T-helper 2 cell (primary cell): Measurements from ENCODE around the gene CRYZL1.
"Not testable (repeated sequence)": the region's sequence is repeated elsewhere in the genome, so short reads cannot be mapped to it uniquely, and the experiment has no call there.

Experiments
- DNase-seq, 5 experiments: peaks; one replicate each; pipeline versions ENCODE4 v3.0.0 to v3.0.0-alpha.2; 2012 to 2022

Gene CRYZL1

DNA sequence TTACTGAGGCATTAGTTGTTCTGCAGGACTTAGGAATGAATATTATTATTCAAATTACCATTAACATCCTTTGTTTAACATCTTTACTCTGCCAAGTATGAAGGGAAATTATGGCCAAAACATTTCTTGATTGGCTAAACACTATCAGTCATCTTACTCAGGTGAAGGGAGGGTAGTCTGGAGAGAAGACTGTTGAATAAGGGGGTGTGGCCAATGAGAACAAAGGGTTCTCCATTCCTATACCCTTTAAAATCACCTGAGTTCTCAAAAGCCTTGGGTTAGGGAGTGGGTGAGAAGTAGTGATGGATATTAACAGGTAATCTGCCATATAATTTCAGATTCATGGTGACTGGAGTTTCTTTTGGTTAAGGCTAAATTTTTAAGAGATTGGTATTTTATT lies 19.3 kb downstream of the CRYZL1 start:
- no peak for DNase-seq

DNA sequence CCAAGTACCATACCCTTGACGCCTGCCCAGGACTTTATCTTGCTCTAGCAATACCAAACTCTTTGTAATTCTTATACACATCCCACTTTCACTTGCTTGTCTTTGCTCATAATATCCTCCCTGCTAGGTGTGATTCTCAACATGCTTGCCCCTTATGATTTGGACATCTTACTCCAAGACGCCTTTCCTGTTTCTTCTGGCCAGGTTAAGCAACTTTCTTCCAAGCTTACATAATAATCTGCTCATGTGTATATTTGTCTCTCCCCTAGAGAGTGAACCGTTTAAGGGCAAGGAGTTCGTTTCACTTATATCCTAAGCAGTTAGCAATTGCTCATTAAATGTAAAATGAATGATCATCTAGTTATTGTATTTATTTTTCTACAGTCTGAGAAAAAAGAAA lies 21.8 kb downstream of the CRYZL1 start:
- DNase-seq: no peak

DNA sequence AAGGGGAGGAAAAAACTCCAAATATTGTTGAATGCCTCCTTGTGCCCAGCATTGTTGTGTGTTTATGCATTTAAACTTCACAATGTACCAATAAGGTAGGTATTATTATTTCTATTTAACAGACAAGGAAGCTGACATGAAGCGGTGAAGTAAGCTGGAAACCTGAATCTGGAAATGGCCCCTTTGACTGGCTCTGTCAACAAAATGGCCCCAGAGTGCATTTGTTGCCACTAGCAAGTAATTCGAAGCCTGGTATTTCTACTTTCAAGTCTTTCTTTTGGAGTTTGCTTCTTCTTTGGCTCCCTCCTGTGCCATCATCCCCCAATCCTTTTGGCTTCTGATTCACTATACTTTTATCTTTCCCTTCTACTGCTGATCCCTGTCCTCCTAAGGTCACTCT lies 23.1 kb downstream of the CRYZL1 start:
- DNase-seq: no peak

DNA sequence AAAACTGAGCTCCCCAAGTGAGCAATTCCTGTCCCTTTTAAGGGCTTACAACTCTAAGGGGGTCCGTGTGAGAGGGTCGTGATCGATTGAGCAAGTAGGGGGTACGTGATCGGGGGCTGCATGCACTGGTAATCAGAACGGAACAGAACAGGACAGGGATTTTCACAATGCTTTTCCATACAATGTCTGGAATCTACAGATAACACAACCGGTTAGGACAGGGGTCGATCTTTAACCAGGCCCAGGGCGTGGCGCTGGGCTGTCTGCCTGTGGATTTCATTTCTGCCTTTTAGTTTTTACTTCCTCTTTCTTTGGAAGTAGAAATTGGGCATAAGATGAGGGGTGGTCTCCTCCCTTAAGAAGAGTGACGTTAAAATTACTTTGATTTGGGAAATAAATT lies 24.0 kb downstream of the CRYZL1 start:
- not testable (repeated sequence) for DNase-seq

DNA sequence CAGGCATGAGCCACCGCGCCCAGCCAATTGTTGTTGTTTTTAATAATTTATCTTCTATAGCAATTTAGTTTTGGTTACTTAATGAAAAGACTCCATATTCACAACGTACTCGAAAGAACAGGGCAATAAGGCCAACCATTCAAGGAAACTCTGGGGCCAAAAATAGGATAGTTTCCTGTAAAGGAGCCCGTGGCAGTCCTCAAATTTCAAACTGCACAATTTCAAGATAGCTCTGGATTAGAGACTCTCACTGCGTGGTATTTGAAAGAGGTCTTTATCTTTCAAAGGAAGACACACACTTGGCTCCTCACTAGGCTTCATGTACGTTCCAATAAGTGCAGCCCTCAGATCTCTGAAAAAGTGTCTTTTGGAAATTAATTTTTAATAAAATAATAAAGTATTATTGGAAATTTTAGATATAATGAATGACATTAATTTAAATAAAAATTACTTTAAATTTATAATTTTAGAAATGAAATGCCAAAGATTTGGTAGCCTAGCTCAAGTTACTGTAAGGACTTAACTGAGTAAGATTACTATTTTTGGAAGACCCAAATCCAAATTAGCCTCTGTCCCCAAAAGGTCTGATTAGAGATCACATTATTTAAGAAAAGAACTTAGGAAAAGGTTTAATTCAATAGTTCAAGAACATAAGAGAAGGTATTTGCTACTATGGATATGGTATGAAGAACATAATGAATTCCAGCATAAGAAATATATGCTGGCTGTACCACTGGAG lies 30.4 kb downstream of the CRYZL1 start:
- no peak for DNase-seq

DNA sequence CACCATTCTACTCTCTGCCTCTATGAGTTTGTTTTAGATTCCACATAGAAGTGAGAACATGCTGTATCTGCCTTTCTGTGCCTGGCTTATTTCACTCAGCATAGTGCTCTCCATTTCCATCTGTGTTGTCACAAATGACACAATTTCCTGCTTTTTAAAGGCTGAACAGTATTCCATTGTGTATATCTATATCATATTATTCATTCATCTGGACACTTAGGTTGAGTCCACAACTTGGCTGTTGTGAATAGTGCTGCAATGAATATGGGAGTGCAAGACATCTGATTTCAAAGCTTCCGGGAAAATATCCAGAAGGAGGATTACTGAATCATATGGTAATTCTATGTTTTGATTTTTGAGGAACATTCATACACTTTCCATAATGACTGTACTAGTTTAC lies 33.0 kb downstream of the CRYZL1 start:
- no peak for DNase-seq

DNA sequence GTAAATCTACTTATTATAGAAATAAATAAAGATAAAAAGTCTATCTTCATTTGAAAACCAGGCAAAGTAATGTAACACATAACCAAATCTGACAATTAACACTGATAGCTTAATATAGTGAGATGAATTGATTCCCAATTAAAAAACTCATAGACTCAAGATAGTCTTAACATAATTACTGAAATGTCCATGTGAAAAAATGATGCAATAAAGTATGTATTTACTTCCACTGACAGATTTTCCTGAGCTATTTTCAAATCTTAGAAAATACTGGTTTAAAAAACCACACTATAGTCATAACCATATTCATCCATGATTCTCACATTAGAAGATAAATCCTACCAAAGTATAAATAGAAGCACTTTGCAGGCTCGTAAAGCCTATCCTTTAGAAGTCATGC lies 43.5 kb downstream of the CRYZL1 start:
- no peak for DNase-seq

DNA sequence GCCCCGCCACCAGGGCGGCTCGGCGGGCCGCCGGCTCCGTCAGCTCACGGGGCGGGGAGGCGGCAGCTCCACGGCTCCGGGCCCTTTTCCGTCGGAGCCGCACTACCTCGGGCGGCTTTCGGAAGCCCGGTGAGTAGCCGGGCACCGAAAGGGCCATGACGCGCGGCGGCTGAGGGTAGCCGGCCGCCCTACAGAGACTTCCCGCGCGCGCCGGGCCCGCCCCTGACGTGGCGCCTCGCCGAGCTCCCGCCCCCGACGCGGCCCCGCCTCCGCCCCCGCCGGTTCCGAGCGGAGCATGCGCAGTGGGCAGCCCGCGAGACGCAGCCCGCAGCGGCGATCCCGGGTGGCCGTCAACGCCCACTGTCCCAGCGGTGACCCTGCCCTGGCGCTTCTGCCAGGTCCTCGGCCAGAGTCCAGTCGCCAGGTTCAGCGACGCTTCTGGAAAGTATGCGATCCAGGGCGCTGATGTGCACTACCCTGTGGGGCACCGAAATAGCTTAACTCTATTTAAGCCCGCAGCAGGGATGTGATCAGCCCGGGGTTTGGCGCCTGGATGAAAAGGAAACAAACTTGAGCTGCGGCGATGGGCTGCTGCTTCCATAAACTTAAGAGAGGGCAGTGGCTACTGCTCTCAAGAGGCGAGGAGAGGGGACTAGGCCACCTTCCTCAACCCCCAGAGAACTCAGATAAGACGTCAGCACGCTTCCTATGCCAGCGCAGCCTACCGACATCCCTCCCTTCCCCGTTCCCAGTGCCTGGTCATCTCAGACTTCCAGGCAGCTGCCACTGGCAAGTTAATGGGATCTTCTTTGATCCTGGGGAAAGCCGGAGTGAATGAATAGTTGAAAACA lies 52.8 kb downstream of the CRYZL1 start, which contains the start of gene DONSON:
Gene DONSON, minus strand, starts transcription at position 200 of the 851 bp plus-strand sequence. Its CDS starts 43 bp downstream, at position 157.
- peak; percentile 76 to 87 (median 82) for DNase-seq

DNA sequence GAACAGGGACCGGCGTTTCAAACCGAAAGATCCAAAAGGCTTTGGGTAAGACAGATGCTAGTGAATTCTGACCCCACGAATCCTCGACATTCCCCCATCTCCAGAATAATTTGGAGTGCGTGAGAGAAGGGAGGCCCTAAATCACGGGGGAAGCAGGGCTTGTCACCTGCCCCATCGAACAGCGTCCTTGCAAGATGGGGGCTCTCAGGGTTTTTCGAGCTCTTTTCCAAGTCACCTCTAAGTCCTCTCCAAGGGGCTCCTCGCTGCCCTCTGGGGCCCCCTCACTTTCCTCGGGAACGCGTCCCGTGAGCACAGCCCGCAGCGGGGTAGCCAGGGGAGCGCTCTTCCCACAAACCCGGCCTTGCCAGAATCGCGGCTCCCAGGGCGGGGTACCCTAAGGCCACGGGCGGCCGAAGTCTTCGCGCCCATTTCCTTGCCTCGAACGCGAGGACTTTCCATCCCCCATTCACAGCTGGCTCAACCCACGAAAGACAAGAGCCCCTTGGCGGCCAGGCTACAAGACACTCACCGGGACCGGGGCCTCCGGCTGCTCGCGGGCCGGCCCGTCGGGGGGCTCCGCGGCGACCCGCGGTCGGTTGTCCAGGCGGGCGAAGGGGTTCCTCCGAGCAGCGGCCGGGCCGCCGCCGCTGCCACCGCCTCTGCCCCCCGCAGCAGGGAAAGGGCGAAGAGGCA lies 53.6 kb downstream of the CRYZL1 start:
- DNase-seq: peak in 3 of 5 experiments; percentile 4 to 45 (median 12)

DNA sequence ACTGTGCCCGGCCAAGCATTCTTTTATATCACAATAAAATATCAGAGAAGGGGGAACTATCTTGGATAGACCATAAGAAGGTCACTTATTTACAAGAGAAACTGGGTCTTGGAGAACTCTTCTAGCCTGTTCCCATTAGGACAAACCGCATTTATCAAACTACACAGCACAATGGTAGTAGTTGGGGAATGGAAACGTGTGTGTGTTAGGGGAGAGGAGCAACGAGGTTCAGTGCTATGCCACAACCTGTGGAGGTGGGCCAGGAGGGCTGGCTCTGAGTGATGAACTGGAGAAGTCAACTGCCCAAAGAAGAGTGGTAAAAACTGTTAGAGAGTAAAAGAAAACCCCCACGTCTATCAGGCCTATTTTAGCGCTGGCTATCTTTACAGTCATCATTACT lies 54.6 kb downstream of the CRYZL1 start:
- DNase-seq: no peak

DNA sequence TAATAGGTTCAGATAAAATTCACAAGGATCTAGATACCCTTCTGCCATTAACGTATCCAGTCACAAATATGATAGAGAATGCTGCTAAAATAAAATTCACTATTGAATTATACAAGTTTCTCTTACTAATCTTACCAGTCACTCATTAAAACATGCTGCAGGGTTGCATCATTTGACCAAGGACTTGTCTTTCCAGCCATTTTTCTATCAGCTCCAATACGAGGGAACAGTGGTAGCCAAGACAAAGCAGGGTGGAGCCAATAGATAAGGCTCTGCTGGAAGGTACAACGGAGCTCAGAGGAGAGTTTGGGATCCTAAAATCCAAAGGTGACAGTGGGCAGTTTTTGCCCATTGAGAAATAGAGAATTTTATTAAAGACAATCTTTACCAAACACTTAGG lies 57.1 kb downstream of the CRYZL1 start:
- DNase-seq: no peak

DNA sequence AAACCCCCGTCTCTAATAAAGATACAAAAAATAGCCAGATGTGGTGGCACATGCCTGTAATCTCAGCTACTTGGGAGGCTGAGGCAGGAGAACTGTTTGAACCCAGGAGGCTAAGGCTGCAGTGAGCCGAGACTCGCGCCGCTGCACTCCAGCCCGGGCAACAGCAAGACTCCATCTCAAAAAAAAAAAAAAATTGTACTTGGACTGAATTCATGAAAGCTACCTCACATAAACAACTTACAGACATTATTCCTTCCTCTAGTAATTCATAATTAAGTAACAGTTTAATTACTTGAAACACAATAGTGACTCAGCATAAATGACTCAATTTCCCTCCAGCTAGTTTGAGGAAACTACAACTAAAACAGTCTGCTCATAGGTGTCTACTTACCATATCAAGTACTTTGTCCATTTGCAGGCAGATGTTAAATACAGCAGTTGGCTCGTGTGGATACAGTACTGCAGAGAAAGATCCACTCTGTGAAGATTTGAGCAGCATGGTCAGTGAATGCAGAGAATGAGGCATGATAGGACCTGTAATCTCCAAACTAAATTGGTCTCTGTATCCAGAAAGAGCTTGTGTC lies 62.5 kb downstream of the CRYZL1 start:
- DNase-seq: no peak

DNA sequence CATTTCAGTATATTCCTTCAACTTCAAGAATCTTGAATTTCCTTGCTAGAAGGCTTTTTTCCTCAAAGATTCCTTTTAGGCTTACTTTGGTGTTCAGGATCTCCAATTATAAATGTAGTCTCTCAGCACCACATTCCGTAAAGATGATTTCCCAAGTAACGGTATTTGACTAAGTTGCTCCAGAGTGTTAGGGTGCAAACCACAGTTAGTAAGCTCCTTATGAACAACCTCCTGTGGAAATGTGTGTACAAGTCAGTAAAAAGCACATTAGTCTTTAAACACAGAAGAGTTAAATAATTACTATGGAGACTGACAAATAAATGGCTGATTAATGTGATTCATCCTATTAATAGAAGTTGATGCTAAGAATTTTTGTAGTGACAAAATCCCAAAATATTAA lies 63.3 kb downstream of the CRYZL1 start:
- no peak for DNase-seq

DNA sequence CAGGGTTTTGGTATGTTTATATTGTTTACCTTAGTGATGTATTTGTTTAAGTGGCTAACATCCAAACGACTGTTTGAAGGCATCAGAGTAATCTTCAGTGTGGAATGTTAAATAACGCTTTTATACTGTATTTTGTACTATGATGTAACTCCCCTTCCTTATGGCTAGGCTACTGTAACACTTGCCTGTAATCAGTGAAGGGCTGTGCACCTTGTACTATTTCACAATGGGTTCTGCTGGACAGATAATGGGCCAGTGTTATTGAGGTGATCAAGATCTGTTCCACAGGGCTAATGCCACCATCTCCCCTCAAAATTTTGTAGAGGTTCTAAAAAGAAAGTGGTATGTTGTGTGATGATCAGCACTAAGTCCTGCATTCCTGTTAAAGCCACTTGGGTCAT lies 64.8 kb downstream of the CRYZL1 start:
- not testable (repeated sequence) for DNase-seq

DNA sequence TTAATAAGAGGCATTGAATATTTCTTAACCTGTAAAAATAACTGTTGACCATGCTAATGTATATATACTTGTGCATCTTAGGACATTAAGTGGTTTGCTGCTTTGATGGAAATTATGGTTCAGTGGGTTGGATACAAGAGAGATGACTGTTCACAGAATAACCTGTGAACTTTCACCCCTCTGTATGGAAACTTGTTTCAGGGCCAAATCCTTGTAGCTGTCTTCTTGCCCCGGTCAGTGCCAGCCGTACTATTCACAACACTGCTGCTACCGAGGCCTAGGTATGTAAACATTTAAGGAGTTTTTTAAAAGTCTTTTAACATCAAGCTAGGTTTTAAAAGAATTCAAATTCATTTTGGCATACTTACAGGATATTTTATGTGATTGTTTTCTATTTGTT lies 69.2 kb downstream of the CRYZL1 start:
- no peak for DNase-seq

DNA sequence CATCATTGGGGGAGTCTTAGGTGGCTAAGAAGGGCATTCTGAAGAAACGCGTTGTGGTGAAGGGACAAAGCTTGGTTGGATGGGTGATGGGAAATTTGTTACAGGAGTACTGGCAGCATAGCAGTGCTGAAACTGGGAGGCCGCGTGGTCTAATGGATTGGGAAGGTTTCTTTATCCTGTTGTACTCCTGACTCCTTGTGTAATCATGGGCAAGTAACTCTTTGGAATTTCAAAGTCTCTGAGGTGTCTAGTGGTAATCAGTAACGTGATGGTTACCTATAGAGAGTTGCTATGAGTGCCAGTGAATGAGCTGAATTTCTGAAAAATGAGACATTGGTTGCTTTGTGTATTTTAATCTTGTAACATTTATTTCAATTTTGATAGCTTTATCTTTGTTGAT lies 71.5 kb downstream of the CRYZL1 start:
- DNase-seq: no peak

DNA sequence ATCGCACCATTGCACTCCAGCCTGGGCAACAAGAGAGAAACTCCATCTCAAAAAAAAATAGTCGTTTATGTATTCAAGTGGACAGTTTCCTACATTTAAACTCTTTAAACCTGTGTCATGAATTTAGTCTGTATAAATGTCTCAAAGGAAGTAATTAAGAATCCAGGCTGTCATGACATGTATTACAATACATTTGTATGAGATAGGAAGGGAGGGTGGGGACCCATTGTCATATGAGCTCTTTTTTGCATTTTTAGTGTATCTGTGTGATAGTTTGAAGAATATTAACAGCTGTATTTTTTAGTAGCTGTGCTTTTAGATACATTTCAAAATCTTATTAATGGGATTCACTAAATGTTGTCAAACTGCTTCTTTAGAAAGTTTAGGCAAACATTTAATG lies 73.1 kb downstream of the CRYZL1 start:
- no peak for DNase-seq

DNA sequence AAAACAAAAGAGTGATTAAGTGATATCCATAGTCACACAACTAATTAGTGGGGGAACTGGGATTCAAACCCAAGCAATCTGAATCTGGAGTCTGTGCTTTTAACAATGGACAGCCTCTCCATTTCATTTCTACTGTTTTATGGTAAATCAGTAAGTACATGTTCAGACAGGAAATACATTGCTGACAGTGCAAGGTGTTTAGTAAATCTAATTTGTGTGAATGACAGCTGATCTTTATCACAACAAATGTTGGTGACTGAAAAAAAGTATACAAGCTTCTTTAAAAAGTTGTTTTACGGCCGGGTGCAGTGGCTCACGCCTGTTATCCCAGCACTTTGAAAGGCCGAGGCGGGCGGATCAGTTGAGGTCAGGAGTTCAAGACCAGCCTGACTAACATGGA lies 73.6 kb downstream of the CRYZL1 start:
- peak in 1 of 5 experiments; percentile 69 for DNase-seq

DNA sequence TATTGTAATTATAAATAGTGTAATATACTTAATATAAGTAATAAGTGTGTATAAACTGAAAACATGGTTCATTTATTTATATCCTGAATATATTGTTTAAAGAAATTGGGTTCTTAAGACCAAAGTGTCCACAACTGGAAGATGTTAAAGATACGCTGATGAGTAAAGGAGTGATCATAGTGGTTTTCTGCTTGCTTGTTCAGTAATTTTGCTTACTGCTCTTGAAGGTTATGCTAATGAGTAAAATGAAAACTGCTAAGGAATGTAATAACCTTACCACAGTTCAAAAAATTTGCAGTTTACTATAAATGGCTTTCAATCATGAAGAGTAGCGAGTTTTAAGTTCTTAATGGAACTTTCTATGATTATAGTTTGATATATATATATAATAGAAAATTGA lies 75.0 kb downstream of the CRYZL1 start:
- DNase-seq: peak in 1 of 5 experiments; percentile 55

DNA sequence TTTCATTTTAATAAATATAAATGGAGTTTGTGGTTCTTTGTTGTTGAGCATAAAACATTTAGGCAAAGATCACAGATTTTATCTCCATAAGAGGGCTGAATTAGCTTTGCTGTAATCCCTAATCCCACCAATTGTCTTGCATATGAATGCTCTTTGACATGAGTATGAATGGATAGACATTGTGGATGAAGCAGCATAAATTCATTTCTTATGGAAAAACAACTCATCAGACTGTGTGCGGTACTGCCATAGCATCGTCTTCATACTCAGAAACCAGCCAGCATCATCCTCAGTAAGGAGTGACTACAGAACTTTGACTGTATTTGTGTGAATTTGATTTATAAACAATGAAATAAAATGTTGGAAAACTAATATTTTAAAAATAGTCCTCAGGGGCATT lies 79.2 kb downstream of the CRYZL1 start:
- no peak for DNase-seq

DNA sequence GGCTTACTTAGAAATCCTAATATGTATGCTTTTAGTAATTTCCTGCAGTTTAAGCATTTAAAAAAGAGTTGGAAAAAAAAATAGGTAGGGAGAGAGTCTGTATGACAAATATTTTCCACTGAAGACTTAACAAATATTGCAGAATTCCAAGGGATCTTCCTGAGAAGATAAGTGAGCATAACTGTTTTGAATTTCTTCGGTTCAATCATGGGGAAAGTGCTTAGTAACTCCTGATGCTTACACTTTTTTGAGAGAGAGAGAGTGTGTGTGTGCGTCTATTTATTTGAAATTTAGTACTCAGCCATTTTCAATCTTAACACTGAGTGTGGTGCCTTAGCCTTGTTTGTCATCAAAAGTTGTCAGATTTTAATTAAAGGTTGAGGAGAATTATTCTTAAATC lies 80.2 kb downstream of the CRYZL1 start:
- DNase-seq: no peak

DNA sequence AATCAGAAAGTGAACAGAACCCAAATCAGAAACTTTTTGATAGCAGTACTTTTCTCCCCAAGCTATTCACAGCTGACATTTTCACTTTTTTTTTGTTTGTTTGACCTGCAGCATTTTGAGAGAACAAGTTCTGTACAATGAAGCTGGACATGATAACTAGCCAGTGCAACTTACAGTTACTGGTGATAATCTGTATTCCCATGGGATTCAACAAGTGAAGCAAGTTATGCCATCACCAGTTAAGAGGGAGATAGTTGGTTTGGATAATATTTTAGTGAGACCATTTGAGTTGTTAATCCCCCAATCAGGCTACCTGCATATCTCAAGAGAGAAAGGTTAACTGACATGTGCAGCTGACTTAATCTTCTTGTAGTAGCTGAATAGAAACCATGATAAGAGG lies 80.6 kb downstream of the CRYZL1 start:
- DNase-seq: no peak

DNA sequence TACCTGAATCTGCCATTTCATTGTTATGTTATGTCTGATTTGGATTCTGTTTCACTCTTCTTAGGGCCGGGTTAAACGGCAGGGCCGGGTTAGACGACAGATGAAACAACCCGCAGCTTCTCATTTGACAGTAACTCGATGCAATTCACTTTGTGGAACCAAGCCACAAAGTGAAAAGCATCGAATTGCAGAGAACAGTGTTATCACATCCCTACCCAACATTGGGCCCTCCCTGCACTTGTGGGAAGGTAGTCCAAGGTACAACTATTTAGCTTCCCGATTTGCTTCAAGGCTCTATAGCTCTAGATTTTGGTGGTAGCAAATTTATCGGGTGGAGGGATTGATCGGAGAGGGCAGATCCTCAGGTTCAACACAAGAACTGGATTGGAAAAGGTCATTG lies 81.7 kb downstream of the CRYZL1 start:
- no peak for DNase-seq
